HG02588 (cell line): ENCODE measurements around the gene DMD.

Experiments
- ATAC-seq: cut with Tn5 transposase; IDR thresholded peaks from one replicate; pipeline ENCODE4 v1.9.1; 2021; ENCODE audit warnings: mild to moderate bottlenecking, moderate library complexity; ENCODE audit not compliant: unreplicated experiment

The DMD gene

DNA sequence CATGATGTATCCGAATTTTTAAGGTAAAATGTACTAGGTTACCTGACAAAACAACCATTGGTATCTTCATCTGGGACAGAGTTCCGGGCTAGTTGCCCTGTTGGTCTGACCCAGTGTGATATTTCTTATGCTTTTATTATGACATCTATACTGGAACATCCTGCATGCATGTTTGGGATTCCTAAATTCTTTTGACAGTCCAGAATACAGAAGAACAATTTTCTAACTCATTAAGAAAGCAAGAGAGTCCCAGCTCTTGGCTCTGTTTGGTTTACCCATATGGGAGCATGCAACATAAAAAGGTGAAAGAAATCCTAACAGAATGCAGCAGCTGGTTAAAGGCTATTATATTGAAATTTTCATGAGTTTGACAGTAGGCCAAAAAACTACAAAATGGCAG is 1891.8 kb downstream of the DMD start:
- ATAC-seq, result no peak

DNA sequence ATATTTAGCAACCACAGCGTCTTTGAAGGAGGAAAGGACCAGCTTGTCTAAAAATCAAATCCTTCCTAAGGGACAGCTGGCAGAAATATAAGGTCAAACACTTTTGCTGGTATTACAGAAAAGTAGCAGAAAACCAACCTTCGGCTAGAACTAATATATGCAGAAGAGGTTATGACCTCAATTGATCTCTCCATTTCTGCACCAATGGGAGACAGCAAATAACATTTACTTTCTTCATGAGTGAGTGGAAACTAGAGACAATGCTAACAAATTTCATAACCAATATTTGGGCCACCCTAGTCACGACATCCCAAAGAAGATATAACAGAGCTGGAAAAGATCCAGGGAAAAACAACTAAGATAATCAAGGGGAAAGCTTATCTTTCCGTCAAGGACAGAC is 1892.5 kb downstream of the DMD start:
- no peak for ATAC-seq

DNA sequence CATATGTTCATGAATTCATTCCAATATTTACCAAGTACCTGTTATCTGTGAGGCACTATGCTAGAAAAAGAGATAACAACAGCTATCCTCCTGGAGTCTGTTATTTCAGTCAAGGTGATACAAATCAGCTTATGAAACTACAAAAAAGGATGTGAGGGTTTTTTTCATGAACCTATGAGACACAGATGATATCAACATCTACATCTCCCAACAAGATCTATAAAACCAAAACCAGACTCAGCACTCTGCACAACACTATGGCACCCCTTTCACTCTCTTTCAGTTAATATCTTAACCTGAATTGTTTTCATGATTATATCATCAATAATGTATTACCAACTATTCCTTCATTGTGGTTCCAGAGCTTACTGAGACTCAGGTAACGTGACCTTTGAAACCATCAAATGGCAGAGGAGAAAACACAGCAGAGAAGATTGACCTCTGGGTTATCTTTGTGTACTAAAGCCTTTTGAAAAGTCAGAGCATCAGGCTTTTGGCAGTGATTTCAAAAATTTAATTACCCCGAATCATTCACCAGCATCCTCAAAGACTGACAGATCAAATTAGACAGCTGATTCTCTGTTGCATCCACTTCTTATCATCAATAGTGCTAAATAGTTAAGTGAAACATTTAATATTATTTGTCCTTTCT is 1894.9 kb downstream of the DMD start:
- no peak for ATAC-seq

DNA sequence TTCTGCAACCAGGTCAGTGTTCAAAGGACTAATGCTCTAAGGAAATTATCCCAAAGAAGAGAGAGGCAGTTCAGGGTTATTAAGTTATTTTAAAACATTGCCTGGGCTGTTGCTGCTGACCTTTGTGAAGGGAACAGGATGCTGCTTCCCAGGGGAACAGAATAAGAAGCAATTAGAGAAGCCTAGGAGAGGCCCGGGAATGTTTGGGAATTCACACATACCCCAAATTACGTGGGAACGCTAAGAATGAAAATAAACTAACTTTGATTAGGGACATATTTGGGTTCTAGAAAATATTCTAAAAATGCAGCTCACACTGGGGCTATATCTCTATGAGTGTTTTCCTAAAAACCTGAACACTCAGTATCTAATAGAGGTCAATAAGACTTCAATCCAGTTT is 1896.4 kb downstream of the DMD start:
- ATAC-seq, result no peak

- no peak for ATAC-seq
These were observed 1903.4 kb downstream of the DMD start for GRCh38 chrX:31307952-31308351.

- ATAC-seq, result no peak
These were observed 1908.7 kb downstream of the DMD start for GRCh38 chrX:31302573-31303075.

GRCh38 chrX:31301941-31302340 is 1909.4 kb downstream of the DMD start:
- ATAC-seq, result no peak

- ATAC-seq, result no peak
These were observed 1910.1 kb downstream of the DMD start for GRCh38 chrX:31301203-31301602.

DNA sequence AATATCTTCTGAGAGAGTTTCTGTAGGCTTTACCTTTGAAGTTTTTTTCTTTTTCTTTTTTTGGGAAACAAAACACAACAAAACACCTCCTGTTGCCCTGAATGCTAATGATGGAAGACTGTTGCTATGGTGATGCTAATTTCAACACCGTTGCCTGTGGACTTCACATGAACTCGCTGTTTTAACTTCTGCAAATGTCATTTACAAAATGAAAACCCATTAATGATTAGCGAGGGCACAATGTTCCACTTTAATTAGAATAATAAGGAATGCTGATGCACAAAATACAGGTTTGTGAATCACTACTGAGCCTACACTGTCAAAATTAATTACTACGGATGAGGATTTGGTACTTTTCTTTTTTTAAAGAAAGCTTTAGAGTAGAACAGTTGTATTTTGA is 1912.4 kb downstream of the DMD start:
- ATAC-seq, result no peak

DNA sequence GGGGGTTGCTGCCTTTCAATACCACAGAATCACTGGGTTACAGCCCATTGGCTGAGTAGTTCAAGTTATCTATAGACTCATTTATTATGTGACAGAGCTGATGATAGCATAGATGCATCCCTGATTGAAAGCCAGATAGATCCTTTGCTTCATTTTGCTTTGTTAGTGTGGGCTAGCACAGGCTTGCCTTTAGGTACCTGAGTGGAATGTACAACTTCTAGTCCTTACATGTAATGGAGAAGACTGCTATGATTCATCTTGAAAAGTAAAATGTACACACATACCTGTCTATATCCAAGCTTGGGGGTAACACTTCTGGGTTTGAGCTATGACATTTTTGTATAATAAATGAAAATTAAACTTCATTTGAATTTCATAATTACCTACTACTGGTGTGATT is 1913.5 kb downstream of the DMD start:
- no peak for ATAC-seq

DNA sequence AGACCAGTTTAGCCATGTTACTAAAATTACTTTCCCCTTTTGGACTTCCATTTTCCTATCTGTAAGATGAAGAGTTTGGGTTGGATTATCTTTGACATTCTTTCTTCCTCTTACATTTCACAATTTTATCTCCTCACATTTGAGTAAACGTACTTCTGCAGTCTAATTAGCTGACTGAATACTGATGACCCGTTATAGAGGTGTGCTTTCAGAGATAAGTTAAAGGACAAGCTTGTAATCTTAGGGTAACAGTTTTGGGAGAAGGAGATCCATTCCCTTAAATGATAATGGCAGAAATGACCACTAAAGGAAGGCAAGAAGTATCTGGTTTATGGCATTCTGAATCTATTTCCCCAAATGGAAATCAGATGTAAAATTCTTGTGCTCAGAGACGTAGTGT is 1916.9 kb downstream of the DMD start:
- ATAC-seq, result no peak

DNA sequence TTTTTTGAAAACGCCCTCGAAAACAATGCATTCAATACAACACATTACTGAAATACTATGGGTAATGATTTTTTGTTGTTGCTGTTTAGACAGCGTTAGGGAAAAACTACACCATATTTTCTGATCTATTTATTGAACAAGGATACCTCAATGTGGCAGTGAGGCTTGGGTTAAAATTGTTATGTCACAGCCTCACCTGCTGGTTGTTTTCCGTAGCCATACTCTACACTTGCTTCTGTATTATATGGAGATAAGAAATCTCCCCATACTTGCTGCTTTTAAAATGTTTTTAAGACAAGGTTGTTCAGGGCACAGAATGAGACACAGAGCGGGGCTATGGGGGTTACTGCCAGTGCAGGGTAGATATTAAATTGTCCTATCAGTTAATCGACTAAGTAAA is 1917.9 kb downstream of the DMD start:
- no peak for ATAC-seq

- ATAC-seq, result no peak
These were observed 1920.2 kb downstream of the DMD start for GRCh38 chrX:31291131-31291530.

DNA sequence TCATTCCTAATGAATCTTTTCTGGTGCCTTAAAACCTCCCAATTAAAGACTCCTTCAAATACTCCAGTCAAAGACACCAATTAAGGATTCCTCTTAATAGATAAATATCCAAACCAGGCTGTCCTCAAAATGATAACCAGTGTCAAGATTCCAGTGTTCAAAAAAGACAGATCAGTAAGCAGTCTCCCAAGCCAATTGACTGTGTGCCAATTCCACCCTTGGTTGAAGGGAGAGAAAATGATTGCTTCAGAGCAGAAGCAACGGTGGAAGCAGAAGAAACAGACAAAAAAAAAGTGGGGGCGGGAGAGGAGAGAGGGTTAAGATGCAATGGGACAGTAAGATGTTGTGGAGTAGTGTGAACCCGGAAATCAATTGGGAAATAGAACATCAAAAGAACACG is 1923.5 kb downstream of the DMD start:
- ATAC-seq, result no peak

DNA sequence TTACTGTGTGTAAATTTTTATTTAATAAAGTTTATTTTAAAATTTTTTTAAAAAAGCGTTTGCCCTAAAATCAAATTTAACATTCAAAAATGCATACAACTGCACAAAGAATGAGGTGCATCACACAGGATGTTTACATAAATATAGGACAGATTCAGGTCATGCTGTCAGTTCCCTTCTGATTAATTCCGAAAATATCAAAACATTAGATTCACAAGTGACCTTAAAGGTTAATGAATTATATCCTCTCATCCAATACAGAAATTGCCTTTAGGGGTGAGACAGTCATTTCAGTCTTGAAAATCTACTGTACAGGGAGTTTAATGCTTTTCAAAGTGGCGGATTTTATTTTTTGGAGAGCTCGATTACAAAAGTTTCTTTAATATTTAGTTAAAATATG is 1930.8 kb downstream of the DMD start:
- no peak for ATAC-seq

- no peak for ATAC-seq
These were observed 1932.0 kb downstream of the DMD start for GRCh38 chrX:31279359-31279758.

GRCh38 chrX:31272472-31272775 is 1938.9 kb downstream of the DMD start:
- ATAC-seq, result no peak

DNA sequence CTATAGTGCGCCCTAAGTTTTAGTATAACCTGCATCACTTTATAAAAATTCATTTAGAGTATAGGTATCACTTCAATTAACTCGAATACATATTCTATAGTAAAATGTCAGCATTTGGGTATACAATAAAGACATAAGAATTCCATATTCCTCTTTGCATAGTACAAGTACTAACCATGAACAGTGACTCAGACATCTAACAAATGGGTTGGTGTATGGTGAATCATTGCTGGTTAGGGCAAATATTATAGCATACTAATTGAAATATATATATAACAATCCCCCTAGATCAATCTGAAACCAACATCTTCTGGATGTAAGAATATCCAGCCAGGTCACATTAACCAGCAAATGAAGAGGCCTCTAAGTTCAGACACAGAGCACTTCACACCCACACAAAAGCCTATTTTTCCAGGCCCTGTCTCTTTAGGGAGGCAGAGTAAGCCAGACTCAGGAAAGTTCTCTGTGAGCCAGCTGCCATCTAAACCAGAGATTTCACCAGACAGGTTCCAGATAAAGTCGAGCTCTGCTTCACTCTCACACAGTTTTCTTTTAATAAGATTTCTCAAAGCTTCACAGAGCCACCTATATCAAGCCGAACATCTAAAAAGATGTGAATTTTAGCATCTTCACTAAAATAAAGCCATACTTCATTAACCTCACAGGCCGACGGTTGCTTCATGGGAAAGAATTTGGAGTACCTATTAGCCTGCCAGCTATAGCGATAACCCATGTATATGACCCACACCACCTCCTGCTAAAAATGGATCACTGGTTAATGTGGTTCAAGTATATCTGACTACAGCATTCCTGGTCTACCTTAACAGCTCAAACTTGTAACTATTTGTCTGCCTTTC is 1939.5 kb downstream of the DMD start:
- no peak for ATAC-seq

GRCh38 chrX:31269914-31270313 is 1941.4 kb downstream of the DMD start:
- ATAC-seq, result no peak

DNA sequence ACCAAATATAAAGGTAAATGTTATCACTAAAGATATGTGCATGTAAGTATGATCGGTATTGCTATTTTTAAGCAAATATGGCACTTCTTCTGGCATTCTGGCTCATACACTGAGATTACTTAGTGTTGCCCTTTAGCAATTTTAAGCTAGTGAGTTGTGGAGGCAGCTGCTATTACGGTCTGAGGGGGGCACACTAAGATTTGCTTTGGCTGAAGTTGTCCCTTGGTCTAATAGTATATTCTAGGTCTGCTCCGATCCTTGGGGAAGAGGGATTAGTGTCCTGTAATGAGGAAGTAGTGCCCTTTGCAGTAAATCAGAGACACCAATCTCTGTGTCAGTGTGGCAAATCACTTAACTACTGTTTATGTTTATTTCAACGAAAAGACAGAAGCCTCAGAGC is 1943.0 kb downstream of the DMD start:
- ATAC-seq, result no peak

- ATAC-seq, result peak; percentile 97
These were observed 1944.9 kb downstream of the DMD start for GRCh38 chrX:31266203-31267076.

DNA sequence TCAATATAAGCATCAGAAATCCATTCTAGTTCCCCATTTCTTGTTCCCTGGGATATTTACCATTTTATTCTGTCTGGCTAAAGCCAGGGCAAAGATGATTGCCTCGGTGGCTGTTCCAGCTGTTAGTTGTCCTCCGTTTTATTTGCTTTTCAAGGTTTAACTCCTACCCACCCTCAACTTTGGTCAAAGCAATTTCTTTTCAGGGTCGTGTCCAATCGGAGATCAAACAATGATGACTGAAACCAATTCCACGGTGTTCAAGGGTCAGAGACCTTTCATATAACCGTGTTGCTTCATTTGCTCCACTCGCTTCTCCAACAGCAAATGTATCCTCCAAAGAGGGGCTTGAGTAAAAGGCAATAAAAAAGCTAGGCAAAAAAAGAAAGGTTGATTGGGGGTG is 1946.0 kb downstream of the DMD start:
- no peak for ATAC-seq
